OCI-LY3 (cell line): ENCODE measurements around the gene RPL13.

Experiments used
- EZH2phosphoT487 ChIP-seq: fragments of 200-600 bp; shearing (Covaris generic); IDR thresholded peaks from 2 replicates; pipeline ENCODE4 v1.6.1; 2018; ENCODE audit warnings: antibody characterized with exemption, mixed run types, low read depth
- TF ChIP-seq, protein P1 (sequence below): fragments of 200-600, 300-600 bp; sonication (generic); IDR thresholded peaks from 2 replicates; pipeline ENCODE4 v1.5.1; 2014; ENCODE audit warnings: antibody characterized with exemption, low read length, low read depth

DNA sequence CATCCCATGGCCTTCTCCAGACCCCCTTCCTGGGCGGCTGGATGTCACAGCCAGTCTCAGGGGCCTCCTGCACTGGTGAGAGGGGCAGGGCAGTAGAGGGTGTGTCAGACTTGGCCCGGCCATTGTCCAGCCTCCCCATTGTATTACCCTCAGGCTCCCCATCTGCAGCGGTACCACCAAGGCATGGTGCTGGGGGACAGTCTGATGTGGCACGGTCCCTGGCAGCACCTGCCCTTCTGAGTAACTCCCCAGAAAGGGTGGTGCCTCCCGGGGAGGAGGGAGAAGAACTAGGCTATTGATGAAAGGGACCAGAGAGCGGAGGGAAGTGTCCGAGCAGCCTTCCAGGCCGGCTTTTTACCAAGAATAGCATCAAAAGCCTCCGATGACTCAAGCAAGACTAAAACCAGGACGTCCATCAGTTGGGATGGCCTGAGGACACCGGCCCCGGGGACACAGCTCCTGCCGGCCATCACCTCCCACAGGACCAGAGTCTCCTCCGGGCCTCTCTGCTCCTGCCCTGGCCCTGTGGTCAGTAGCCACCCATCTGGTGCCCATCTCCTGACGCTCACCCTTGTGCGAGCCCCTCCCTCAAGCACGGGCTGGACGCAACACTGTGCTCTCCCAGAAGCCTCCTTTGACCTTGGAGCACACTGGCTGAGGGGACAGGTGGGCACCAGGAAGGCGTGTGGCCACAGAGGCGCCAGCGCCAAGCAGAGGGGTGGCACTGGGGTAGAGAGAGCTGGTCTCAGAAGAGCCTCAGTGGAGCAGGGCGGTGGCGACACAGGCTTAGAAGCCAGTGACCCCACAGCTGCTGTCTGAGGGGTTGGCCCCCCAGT lies 9.2 kb downstream of the RPL13 start:
- TF ChIP-seq, protein P1, sequence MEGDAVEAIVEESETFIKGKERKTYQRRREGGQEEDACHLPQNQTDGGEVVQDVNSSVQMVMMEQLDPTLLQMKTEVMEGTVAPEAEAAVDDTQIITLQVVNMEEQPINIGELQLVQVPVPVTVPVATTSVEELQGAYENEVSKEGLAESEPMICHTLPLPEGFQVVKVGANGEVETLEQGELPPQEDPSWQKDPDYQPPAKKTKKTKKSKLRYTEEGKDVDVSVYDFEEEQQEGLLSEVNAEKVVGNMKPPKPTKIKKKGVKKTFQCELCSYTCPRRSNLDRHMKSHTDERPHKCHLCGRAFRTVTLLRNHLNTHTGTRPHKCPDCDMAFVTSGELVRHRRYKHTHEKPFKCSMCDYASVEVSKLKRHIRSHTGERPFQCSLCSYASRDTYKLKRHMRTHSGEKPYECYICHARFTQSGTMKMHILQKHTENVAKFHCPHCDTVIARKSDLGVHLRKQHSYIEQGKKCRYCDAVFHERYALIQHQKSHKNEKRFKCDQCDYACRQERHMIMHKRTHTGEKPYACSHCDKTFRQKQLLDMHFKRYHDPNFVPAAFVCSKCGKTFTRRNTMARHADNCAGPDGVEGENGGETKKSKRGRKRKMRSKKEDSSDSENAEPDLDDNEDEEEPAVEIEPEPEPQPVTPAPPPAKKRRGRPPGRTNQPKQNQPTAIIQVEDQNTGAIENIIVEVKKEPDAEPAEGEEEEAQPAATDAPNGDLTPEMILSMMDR: no peak
- TF ChIP-seq EZH2phosphoT487: no peak
